SK-N-SH treated with all-trans-retinoic acid at 6 μM for 48 hours (cell line): Measurements from ENCODE around the gene HEXIM1.

Source experiments
- ATAC-seq: fragments of 200-7000 bp; cut with Tn5 transposase; 3 replicates; pipeline ENCODE4 v1.9.1; 2020; ENCODE audit warnings: mild to moderate bottlenecking, moderate library complexity
- ARNTL ChIP-seq: fragments of 450-650 bp; formaldehyde crosslinking; IDR thresholded peaks from 2 replicates; pipeline ENCODE4 v1.5.0; 2020; ENCODE audit warnings: low read depth, mild to moderate bottlenecking, moderate library complexity, borderline replicate concordance
- CREB5 ChIP-seq: fragments of 250-450 bp; sonication (Bioruptor Pico); IDR thresholded peaks from 2 replicates; pipeline ENCODE4 v1.5.1; 2020; ENCODE audit warnings: low read depth, mild to moderate bottlenecking, moderate library complexity
- CSDC2 ChIP-seq: fragments of 250-450 bp; sonication (Bioruptor Pico); IDR thresholded peaks from 2 replicates; pipeline ENCODE4 v1.5.0; 2020; ENCODE audit warnings: mild to moderate bottlenecking, moderate library complexity
- ESRRG ChIP-seq: fragments of 250-450 bp; sonication (Bioruptor Pico); IDR thresholded peaks from 2 replicates; pipeline ENCODE4 v1.6.1; 2021; ENCODE audit warnings: mild to moderate bottlenecking
- GLIS3 ChIP-seq: fragments of 250-450 bp; sonication (Bioruptor Pico); IDR thresholded peaks from 2 replicates; pipeline ENCODE4 v1.5.0; 2020; ENCODE audit warnings: mild to moderate bottlenecking, moderate library complexity
- OSR1 ChIP-seq: fragments of 250-450 bp; sonication (Bioruptor Pico); IDR thresholded peaks from 2 replicates; pipeline ENCODE4 v1.8.0; 2022; ENCODE audit warnings: moderate library complexity, mild to moderate bottlenecking, inconsistent platforms
- PATZ1 ChIP-seq: fragments of 250-450 bp; sonication (Bioruptor Pico); IDR thresholded peaks from 2 replicates; pipeline ENCODE4 v1.8.0; 2020; ENCODE audit warnings: mild to moderate bottlenecking, moderate library complexity, borderline replicate concordance
- POU6F1 ChIP-seq: fragments of 250-450 bp; sonication (Bioruptor Pico); IDR thresholded peaks from 2 replicates; pipeline ENCODE4 v1.8.0; 2021; ENCODE audit warnings: low read depth, mild to moderate bottlenecking, moderate library complexity, borderline replicate concordance
- PPARA ChIP-seq: fragments of 250-450 bp; sonication (Bioruptor Pico); IDR thresholded peaks from 2 replicates; pipeline ENCODE4 v1.5.0; 2020; ENCODE audit warnings: mild to moderate bottlenecking, borderline replicate concordance
- RARB ChIP-seq: fragments of 250-450 bp; sonication (Bioruptor Pico); IDR thresholded peaks from 2 replicates; pipeline ENCODE4 v1.8.0; 2021; ENCODE audit warnings: mild to moderate bottlenecking, moderate library complexity
- SNAI2 ChIP-seq: fragments of 250-450 bp; sonication (Bioruptor Pico); IDR thresholded peaks from 2 replicates; pipeline ENCODE4 v1.5.0; 2020; ENCODE audit warnings: mild to moderate bottlenecking, moderate library complexity
- TOX ChIP-seq: fragments of 250-450 bp; sonication (Bioruptor Pico); IDR thresholded peaks from 2 replicates; pipeline ENCODE4 v1.8.0; 2021; ENCODE audit warnings: mild to moderate bottlenecking, moderate library complexity, borderline replicate concordance
- ZC3H10 ChIP-seq: fragments of 250-450 bp; sonication (Bioruptor Pico); IDR thresholded peaks from 2 replicates; pipeline ENCODE4 v1.5.1; 2021; ENCODE audit warnings: mild to moderate bottlenecking, moderate library complexity
- ZFP3 ChIP-seq: fragments of 250-450 bp; sonication (Bioruptor Pico); IDR thresholded peaks from 2 replicates; pipeline ENCODE4 v1.5.0; 2020; ENCODE audit warnings: mild to moderate bottlenecking, moderate library complexity
- ZFP30 ChIP-seq: fragments of 450-650 bp; formaldehyde crosslinking; IDR thresholded peaks from 2 replicates; pipeline ENCODE4 v1.5.0; 2022; ENCODE audit warnings: mild to moderate bottlenecking, moderate library complexity
- ZNF565 ChIP-seq: fragments of 450-650 bp; formaldehyde crosslinking; conservative IDR thresholded peaks from 2 replicates; pipeline ENCODE4 v1.5.0; 2020; ENCODE audit warnings: low read depth, mild to moderate bottlenecking, moderate library complexity
- ZNF70 ChIP-seq: fragments of 450-650 bp; formaldehyde crosslinking; IDR thresholded peaks from 2 replicates; pipeline ENCODE4 v1.5.0; 2020; ENCODE audit warnings: mild to moderate bottlenecking, moderate library complexity
- ZNF8 ChIP-seq: fragments of 450-650 bp; formaldehyde crosslinking; IDR thresholded peaks from 2 replicates; pipeline ENCODE4 v1.5.0; 2020; ENCODE audit warnings: mild to moderate bottlenecking, moderate library complexity
- TF ChIP-seq, protein P1 (sequence below): fragments of 250-450 bp; sonication (Bioruptor Pico); IDR thresholded peaks from 2 replicates; pipeline ENCODE4 v1.5.0; 2020; ENCODE audit warnings: mild to moderate bottlenecking, moderate library complexity

The HEXIM1 gene

DNA sequence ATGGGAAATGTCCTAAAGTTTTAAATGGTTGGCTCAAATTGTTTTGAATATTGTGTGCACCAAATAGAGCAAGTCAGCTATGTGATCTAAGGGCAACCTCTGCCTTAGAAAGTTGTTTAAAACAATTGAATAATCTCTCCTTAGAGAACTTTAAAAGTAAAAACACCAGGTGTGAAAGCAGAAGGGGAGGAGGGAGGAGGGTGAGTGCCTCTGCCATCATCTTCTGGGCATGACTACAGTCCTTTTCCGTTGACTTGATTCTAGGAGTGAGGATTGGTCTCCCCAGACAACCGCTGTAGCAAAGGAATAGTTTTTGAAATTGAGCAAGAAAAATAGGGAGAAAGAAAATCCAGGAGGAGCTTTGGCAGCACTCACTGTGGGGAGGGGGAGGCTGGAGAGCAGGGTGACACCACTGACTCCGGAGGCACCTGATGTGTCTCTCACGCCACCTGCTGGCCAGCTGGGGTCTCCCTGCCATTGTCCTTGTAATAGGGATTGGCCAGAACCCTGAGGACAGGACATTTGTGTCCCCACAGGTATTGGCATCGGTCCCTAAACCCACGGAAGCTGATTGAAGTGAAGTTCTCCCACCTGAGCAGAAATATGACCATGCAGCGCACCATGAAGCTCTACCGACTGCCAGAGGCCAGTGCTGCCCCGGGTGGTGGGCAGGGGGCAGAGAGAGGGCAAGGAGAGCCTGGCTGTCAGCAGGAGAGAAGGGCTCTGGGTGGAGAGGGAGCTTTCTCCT is 49.2 kb upstream of the HEXIM1 start:
- peak; percentile 92 for ATAC-seq
- no peak for TF ChIP-seq CSDC2 (CRISPR knock-in tag)
- no peak for TF ChIP-seq OSR1 (CRISPR knock-in tag)
- TF ChIP-seq RARB (CRISPR knock-in tag): no peak
- no peak for TF ChIP-seq ZC3H10
- TF ChIP-seq, protein P1, sequence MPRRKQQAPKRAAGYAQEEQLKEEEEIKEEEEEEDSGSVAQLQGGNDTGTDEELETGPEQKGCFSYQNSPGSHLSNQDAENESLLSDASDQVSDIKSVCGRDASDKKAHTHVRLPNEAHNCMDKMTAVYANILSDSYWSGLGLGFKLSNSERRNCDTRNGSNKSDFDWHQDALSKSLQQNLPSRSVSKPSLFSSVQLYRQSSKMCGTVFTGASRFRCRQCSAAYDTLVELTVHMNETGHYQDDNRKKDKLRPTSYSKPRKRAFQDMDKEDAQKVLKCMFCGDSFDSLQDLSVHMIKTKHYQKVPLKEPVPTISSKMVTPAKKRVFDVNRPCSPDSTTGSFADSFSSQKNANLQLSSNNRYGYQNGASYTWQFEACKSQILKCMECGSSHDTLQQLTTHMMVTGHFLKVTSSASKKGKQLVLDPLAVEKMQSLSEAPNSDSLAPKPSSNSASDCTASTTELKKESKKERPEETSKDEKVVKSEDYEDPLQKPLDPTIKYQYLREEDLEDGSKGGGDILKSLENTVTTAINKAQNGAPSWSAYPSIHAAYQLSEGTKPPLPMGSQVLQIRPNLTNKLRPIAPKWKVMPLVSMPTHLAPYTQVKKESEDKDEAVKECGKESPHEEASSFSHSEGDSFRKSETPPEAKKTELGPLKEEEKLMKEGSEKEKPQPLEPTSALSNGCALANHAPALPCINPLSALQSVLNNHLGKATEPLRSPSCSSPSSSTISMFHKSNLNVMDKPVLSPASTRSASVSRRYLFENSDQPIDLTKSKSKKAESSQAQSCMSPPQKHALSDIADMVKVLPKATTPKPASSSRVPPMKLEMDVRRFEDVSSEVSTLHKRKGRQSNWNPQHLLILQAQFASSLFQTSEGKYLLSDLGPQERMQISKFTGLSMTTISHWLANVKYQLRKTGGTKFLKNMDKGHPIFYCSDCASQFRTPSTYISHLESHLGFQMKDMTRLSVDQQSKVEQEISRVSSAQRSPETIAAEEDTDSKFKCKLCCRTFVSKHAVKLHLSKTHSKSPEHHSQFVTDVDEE: no peak

DNA sequence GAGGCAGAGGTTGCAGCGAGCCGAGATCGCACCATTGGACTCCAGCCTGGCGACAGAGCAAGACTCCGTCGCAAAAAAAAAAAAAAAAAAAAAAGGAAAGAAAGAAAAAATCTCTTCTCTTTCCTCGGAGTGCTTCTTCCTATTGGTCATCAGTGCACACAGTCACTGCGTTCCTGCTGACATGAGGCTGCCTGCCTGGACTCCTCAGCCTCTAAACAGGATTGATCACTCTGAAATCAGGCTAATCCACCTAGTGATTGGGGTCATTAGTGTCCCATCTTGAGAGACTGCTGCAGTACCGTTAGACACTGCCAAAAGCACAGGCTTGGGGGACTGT is 46.8 kb upstream of the HEXIM1 start:
- no peak for TF ChIP-seq ZNF565 (CRISPR knock-in tag)
- TF ChIP-seq GLIS3 (CRISPR knock-in tag): no peak
- TF ChIP-seq, protein P1: no peak
- no peak for TF ChIP-seq ARNTL (CRISPR knock-in tag)
- TF ChIP-seq ESRRG (CRISPR knock-in tag): no peak
- TF ChIP-seq CREB5 (CRISPR knock-in tag): no peak
- no peak for TF ChIP-seq TOX
- TF ChIP-seq ZFP3 (CRISPR knock-in tag): no peak
- TF ChIP-seq ZNF70 (CRISPR knock-in tag): no peak
- no peak for TF ChIP-seq ZNF8 (CRISPR knock-in tag)
- TF ChIP-seq PPARA (CRISPR knock-in tag): no peak
- TF ChIP-seq PATZ1 (CRISPR knock-in tag): no peak
- no peak for TF ChIP-seq RARB (CRISPR knock-in tag)
- TF ChIP-seq ZFP30 (CRISPR knock-in tag): no peak
- TF ChIP-seq POU6F1: no peak
- no peak for TF ChIP-seq OSR1 (CRISPR knock-in tag)
- TF ChIP-seq SNAI2 (CRISPR knock-in tag): no peak
- ATAC-seq: no peak
